ENCODE measurements around the gene PLXNB1. TPM values are rescaled to one million over a fixed set of nuclear protein-coding genes. Genes with fewer than 3 reads are reported as not detected.
A peak's percentile ranks its signal among the peaks of the same experiment; 100 is the strongest.

PLXNB1 gene
- total RNA-seq, 5 donors from 2014 or later (not counting 1 experiment from before 2014, with no cell fraction given), result 2.5 to 6.9 (median 5.9) TPM

- Histone ChIP-seq H3K27me3 (replicated peaks in 1 of 2; ENCODE audit: control insufficient read depth in 2 of 2, extremely low read depth in 1 of 2, insufficient read depth in 2 of 2, low read length in 1 of 2) (peaks cover 0 to 19% of the 10 kb centered on the region in 2 experiments), H3K4me3 (ENCODE audit: control insufficient read depth in 1 of 2, extremely low read depth in 1 of 2, low read length in 1 of 2) (peak overlapping the region in 1 of 2 donors; percentile 7), H3K27ac (ENCODE audit: low read length) (no peak overlapping the region), H3K9me3 (no peaks in the 10 kb centered on the region), H3K4me1 (ENCODE audit: control insufficient read depth in 1 of 2, extremely low read depth in 1 of 2, insufficient read depth in 2 of 2, low read length in 2 of 2) (peaks cover 0 to 19% of the 10 kb centered on the region in 2 experiments), H3K36me3 (ENCODE audit: control insufficient read depth in 2 of 2, extremely low read depth in 1 of 2, insufficient read depth in 1 of 2, low read length in 1 of 2) (peaks cover 6 to 11% of the 10 kb centered on the region in 2 donors)
- no peak for DNase-seq
- 96% methylated on average over 4 of the region's 7 CpGs for WGBS (ENCODE audit: insufficient coverage)
- peak overlapping the region in 1 of 2 donors; percentile 6 for H3K27ac Mint-ChIP-seq
- H3K27me3 Mint-ChIP-seq, result no peaks in the 10 kb centered on the region
- ChIA-PET POLR2A (no interaction called here), CTCF (no interaction called here)
- no peak for ATAC-seq (replicated peaks in 1 of 4)
- peaks cover 11 to 15% (median 11%) of the 10 kb centered on the region in 3 donors for H3K4me1 Mint-ChIP-seq
- peak overlapping the region; percentile 51 to 59 (median 54) for H3K4me3 Mint-ChIP-seq
- no peaks in the 10 kb centered on the region for H3K9me3 Mint-ChIP-seq
- H3K36me3 Mint-ChIP-seq, result peaks cover 4% of the 10 kb centered on the region
These were observed 1.8 kb downstream of the PLXNB1 start for GRCh38 chr3:48428088-48428571.

DNA sequence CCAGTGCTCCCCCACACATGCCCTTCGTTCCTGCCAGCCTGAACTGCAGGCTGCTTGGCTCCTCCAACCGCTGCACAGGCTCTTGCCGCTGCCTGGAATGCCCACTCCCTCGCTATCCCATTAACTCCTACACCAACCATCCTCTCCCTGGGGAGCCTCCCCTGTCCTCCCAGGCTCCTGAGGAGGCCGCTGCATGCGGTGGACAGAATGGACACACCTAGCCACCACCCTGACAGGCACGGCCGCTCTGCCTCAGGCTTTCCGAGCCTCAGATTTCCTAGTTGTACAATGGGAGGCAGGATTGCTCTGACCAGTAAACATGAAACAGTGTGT lies 2.3 kb downstream of the PLXNB1 start:
- Mint-ChIP-seq H3K4me1 (peaks cover 11 to 15% (median 11%) of the 10 kb centered on the region in 3 donors), H3K9me3 (no peaks in the 10 kb centered on the region), H3K4me3 (peak overlapping the region; percentile 51 to 59 (median 54)), H3K27me3 (no peaks in the 10 kb centered on the region), H3K36me3 (peaks cover 4% of the 10 kb centered on the region), H3K27ac (no peak overlapping the region)
- ATAC-seq (replicated peaks in 1 of 4) (no peak), DNase-seq (no peak)
- CTCF ChIA-PET, result no interaction called here
- peaks cover 1 to 6% of the 10 kb centered on the region in 2 donors for H3K36me3 ChIP-seq (ENCODE audit: control insufficient read depth in 2 of 2, extremely low read depth in 1 of 2, insufficient read depth in 1 of 2, low read length in 1 of 2)
- no peaks in the 10 kb centered on the region for H3K9me3 ChIP-seq
- no peak overlapping the region for H3K4me3 ChIP-seq (ENCODE audit: control insufficient read depth in 1 of 2, extremely low read depth in 1 of 2, low read length in 1 of 2)
- peaks cover 0 to 19% of the 10 kb centered on the region in 2 experiments for H3K4me1 ChIP-seq (ENCODE audit: control insufficient read depth in 1 of 2, extremely low read depth in 1 of 2, insufficient read depth in 2 of 2, low read length in 2 of 2)
- H3K27me3 ChIP-seq (replicated peaks in 1 of 2; ENCODE audit: control insufficient read depth in 2 of 2, extremely low read depth in 1 of 2, insufficient read depth in 2 of 2, low read length in 1 of 2), result peaks cover 0 to 19% of the 10 kb centered on the region in 2 experiments
- 89% methylated on average over 6 of the region's 9 CpGs for WGBS (ENCODE audit: insufficient coverage)
- POLR2A ChIA-PET, result no interaction called here
- no peak overlapping the region for H3K27ac ChIP-seq (ENCODE audit: low read length)

DNA sequence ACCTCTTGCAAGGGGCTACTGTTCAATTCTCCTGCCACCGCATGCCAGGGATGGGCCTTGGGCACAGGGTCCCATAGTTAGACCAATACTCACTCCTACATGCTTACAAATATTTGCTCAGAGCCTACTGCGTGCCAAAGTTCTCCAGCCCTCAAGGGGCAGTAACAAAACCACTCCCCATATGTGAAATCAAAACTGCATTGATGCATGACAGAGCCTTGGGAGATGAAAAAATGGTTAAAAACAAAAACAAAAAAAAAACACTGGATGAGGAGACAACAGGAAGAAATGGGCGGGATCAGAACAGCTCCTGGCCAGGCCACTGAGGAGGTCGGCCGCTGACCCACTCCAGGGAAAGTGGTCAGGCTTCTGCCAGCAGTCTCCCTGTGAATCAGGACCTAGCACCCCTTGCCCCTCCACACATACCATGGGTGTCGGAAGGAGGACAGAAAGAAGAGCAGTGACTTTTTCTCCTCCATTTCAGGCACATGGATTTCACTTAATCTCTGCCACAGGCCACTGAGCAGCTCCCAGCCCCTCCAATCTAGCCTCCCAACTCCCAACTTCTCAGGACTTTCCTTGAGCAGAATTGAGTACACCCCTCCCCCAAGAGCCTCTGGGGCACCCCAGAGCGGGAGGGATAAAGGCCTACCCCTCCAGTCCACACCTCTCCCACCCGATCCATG lies 2.8 kb downstream of the PLXNB1 start:
- Histone ChIP-seq H3K27ac (ENCODE audit: low read length) (no peak overlapping the region), H3K9me3 (no peaks in the 10 kb centered on the region), H3K4me1 (ENCODE audit: control insufficient read depth in 1 of 2, extremely low read depth in 1 of 2, insufficient read depth in 2 of 2, low read length in 2 of 2) (peaks cover 0 to 20% of the 10 kb centered on the region in 2 experiments), H3K27me3 (replicated peaks in 1 of 2; ENCODE audit: control insufficient read depth in 2 of 2, extremely low read depth in 1 of 2, insufficient read depth in 2 of 2, low read length in 1 of 2) (peaks cover 0 to 19% of the 10 kb centered on the region in 2 experiments), H3K4me3 (ENCODE audit: control insufficient read depth in 1 of 2, extremely low read depth in 1 of 2, low read length in 1 of 2) (no peak overlapping the region), H3K36me3 (ENCODE audit: control insufficient read depth in 2 of 2, extremely low read depth in 1 of 2, insufficient read depth in 1 of 2, low read length in 1 of 2) (peaks cover 0 to 1% of the 10 kb centered on the region in 2 donors)
- peaks cover 4% of the 10 kb centered on the region for H3K36me3 Mint-ChIP-seq
- ATAC-seq (replicated peaks in 1 of 4) (no peak), DNase-seq (no peak)
- H3K27ac Mint-ChIP-seq, result no peak overlapping the region
- peaks cover 11 to 15% (median 11%) of the 10 kb centered on the region in 3 donors for H3K4me1 Mint-ChIP-seq
- peak overlapping the region in 2 of 3 donors; percentile 28 to 51 for H3K4me3 Mint-ChIP-seq
- no peaks in the 10 kb centered on the region for H3K9me3 Mint-ChIP-seq
- 98% methylated on average over 5 of the region's 8 CpGs for WGBS (ENCODE audit: insufficient coverage)
- ChIA-PET POLR2A (no interaction called here), CTCF (no interaction called here)
- no peaks in the 10 kb centered on the region for H3K27me3 Mint-ChIP-seq

GRCh38 chr3:48426401-48426909 lies 3.4 kb downstream of the PLXNB1 start:
- Mint-ChIP-seq H3K27me3 (no peaks in the 10 kb centered on the region), H3K9me3 (no peaks in the 10 kb centered on the region), H3K27ac (no peak overlapping the region), H3K36me3 (no peaks in the 10 kb centered on the region), H3K4me3 (no peak overlapping the region), H3K4me1 (peaks cover 11 to 15% (median 11%) of the 10 kb centered on the region in 3 donors)
- ATAC-seq (replicated peaks in 1 of 4), result no peak
- peaks cover 0 to 22% of the 10 kb centered on the region in 2 experiments for H3K4me1 ChIP-seq (ENCODE audit: control insufficient read depth in 1 of 2, extremely low read depth in 1 of 2, insufficient read depth in 2 of 2, low read length in 2 of 2)
- peaks cover 0 to 19% of the 10 kb centered on the region in 2 experiments for H3K27me3 ChIP-seq (replicated peaks in 1 of 2; ENCODE audit: control insufficient read depth in 2 of 2, extremely low read depth in 1 of 2, insufficient read depth in 2 of 2, low read length in 1 of 2)
- no peaks in the 10 kb centered on the region for H3K9me3 ChIP-seq
- POLR2A ChIA-PET, result no interaction called here
- no peaks in the 10 kb centered on the region for H3K36me3 ChIP-seq (ENCODE audit: control insufficient read depth in 2 of 2, extremely low read depth in 1 of 2, insufficient read depth in 1 of 2, low read length in 1 of 2)
- no peak overlapping the region for H3K27ac ChIP-seq (ENCODE audit: low read length)
- no peak for DNase-seq
- H3K4me3 ChIP-seq (ENCODE audit: control insufficient read depth in 1 of 2, extremely low read depth in 1 of 2, low read length in 1 of 2), result no peak overlapping the region
- CTCF ChIA-PET, result no interaction called here
- WGBS (ENCODE audit: insufficient coverage), result 79% methylated on average over 7 of the region's 11 CpGs

GRCh38 chr3:48425281-48425812 lies 4.5 kb downstream of the PLXNB1 start:
- Histone ChIP-seq H3K27ac (ENCODE audit: low read length) (no peak overlapping the region), H3K27me3 (replicated peaks in 1 of 2; ENCODE audit: control insufficient read depth in 2 of 2, extremely low read depth in 1 of 2, insufficient read depth in 2 of 2, low read length in 1 of 2) (peaks cover 0 to 19% of the 10 kb centered on the region in 2 experiments), H3K4me1 (ENCODE audit: control insufficient read depth in 1 of 2, extremely low read depth in 1 of 2, insufficient read depth in 2 of 2, low read length in 2 of 2) (peaks cover 0 to 20% of the 10 kb centered on the region in 2 experiments), H3K4me3 (ENCODE audit: control insufficient read depth in 1 of 2, extremely low read depth in 1 of 2, low read length in 1 of 2) (no peak overlapping the region), H3K9me3 (no peaks in the 10 kb centered on the region), H3K36me3 (ENCODE audit: control insufficient read depth in 2 of 2, extremely low read depth in 1 of 2, insufficient read depth in 1 of 2, low read length in 1 of 2) (no peaks in the 10 kb centered on the region)
- ATAC-seq (replicated peaks in 1 of 4) (no peak), DNase-seq (no peak)
- CTCF ChIA-PET, result no interaction called here
- Mint-ChIP-seq H3K36me3 (no peaks in the 10 kb centered on the region), H3K4me3 (no peak overlapping the region), H3K27me3 (no peaks in the 10 kb centered on the region), H3K4me1 (peaks cover under 1 to 8% (median 5%) of the 10 kb centered on the region in 3 donors), H3K9me3 (no peaks in the 10 kb centered on the region), H3K27ac (no peak overlapping the region)
- 94% methylated on average over 9 of the region's 13 CpGs for WGBS (ENCODE audit: insufficient coverage)
- POLR2A ChIA-PET, result no interaction called here

DNA sequence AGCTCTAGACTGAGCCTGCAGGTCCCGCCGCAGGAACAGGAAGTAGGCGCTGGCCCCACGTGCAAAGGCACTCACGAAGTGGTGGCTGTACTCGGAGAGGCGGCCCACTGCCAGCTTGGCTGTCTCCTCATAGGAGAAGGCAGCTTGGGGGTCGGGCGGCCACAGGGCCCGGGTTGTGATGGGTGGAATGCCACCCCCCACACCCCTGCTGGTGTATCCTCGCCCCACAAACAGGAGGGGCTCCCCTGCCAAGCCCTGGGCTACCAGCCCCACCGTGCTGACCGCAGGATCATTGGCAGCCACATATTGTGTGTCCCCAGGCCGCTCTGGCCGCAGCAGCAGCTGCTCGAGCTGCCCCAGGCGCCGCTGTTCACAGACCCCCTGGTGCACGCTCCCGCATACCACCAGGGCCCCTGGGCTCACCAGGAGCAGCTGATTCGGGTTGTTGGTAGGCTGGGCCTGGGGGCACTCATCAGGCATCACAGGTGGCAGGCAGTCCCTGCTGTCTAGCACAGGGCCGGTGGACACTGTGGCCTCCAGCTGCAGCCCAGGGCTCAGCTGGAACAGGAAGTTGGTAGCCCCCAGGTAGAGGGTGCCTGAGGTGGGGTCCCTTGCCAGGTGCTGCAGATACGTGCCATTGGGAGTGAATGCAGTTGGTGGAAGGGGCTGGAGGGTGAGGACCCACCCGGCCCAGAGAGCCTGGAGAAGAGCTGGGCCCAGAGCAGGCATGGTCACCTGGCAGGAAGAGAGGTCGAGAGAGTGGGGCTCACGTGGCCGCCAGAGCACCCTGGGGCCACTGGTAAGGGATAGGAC lies 5.8 kb downstream of the PLXNB1 start:
- ATAC-seq (replicated peaks in 1 of 4), result no peak
- Histone ChIP-seq H3K36me3 (ENCODE audit: control insufficient read depth in 2 of 2, extremely low read depth in 1 of 2, insufficient read depth in 1 of 2, low read length in 1 of 2) (no peaks in the 10 kb centered on the region), H3K4me1 (ENCODE audit: control insufficient read depth in 1 of 2, extremely low read depth in 1 of 2, insufficient read depth in 2 of 2, low read length in 2 of 2) (peaks cover 0 to 12% of the 10 kb centered on the region in 2 experiments), H3K9me3 (no peaks in the 10 kb centered on the region), H3K4me3 (ENCODE audit: control insufficient read depth in 1 of 2, extremely low read depth in 1 of 2, low read length in 1 of 2) (no peak overlapping the region), H3K27me3 (replicated peaks in 1 of 2; ENCODE audit: control insufficient read depth in 2 of 2, extremely low read depth in 1 of 2, insufficient read depth in 2 of 2, low read length in 1 of 2) (peaks cover 0 to 16% of the 10 kb centered on the region in 2 experiments), H3K27ac (ENCODE audit: low read length) (no peak overlapping the region)
- ChIA-PET CTCF (no interaction called here), POLR2A (no interaction called here)
- no peak overlapping the region for H3K4me3 Mint-ChIP-seq
- no peak for DNase-seq
- H3K27me3 Mint-ChIP-seq, result no peaks in the 10 kb centered on the region
- 91% methylated on average over 21 of the region's 27 CpGs for WGBS (ENCODE audit: insufficient coverage)
- peaks cover 0 to 6% (median 0%) of the 10 kb centered on the region in 3 donors for H3K4me1 Mint-ChIP-seq
- no peak overlapping the region for H3K27ac Mint-ChIP-seq
- no peaks in the 10 kb centered on the region for H3K9me3 Mint-ChIP-seq
- no peaks in the 10 kb centered on the region for H3K36me3 Mint-ChIP-seq

Data from T-cell (primary cell).